GM18861 (cell line): ENCODE measurements around the gene ITIH6.
"Not testable (repeated sequence)": the region's sequence is repeated elsewhere in the genome, so short reads cannot be mapped to it uniquely, and the experiment has no call there.

Source experiments
- ATAC-seq: cut with Tn5 transposase; IDR thresholded peaks from one replicate; pipeline ENCODE4 v1.9.1; 2021; ENCODE audit not compliant: unreplicated experiment

Gene ITIH6

GRCh38 chrX:54807524-54808108 lies 9.6 kb upstream of the ITIH6 start, which contains the start of gene MAGED2:
Gene MAGED2 (plus strand): TSS chrX:54807745. CDS start chrX:54809332, 1,587 bp downstream.
- ATAC-seq: no peak

DNA sequence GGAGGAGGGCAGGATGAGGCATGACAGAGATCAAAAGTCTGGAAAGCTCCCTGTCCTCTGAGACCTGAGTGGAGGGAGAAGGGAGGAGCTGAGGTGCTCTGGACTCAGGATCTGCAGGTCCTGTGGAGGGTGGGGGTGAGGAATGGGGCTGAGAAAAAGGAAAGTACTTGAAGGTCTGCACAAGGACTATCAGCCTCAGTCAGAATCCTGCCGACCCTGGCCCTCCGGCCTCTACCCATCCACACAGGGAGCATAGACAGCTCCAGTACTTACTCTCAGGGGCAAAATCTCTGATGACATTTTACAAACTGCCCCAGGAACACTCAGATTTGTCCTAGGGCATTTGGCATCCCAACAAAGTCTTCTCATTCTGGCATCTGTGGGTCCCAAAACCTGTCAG lies 991 bp upstream of the ITIH6 start:
- ATAC-seq: no peak

- no peak for ATAC-seq
Observed at GRCh38 chrX:54794795-54795194, 3.3 kb downstream of the ITIH6 start.

DNA sequence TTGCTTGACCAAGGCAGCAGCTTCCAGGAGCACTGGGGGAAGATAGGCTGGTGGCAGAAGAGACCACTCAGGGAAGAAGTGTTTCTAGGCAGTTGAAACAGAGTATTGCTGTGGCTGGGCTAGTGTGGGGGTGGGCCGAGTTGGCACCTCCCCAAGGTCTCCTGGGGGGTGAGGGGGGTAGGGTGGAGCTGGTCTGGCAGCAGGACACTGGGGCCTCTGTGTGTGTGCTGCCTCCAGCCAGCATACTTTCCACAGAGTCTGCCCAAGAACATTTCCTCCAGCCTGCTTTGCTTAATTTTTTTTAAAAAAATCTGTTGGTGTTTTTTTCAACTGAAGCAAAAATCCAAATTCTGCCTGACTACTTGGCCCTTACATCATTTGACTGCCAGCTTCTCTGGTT lies 4.0 kb downstream of the ITIH6 start:
- no peak for ATAC-seq

DNA sequence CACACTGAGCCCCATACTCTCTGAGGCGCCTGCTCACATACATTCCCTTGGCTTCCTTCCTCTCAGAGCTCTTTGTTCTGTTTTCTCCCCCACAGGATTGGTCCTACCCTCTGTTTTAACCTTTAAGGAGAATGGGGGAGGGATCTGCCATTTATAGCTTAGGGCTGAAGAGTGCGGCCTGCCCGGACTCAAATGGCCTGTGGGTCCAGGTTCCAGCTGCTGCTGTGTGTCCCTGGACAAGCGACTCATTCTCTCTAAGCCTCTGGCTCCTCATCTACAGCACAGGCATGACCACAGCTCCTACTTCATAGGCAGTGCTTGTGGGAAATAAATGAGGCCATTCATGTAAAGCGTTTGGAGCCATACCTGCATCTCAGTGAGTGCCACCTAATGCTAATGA lies 8.7 kb downstream of the ITIH6 start:
- ATAC-seq: not testable (repeated sequence)

DNA sequence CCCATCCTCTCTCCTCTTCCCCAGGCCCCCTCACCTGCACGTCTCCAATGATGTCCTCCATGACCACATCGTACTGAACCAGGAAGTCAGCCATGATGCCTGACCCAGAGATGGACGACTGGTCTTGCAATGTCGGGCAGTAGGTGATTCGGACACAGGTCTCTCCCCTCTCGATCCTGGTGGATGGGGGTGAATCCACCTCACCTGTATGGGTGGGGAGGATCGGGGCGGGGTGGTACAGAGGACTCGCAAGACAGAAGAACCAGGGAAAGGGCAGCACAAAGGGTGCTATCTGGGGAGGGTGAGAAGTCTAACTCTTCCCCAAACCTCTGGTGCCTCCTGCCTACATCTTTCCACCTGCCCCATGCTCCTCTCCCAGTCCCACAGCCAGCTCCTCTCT lies 9.6 kb downstream of the ITIH6 start:
- no peak for ATAC-seq

- ATAC-seq: no peak
Observed at GRCh38 chrX:54786967-54787366, 11.1 kb downstream of the ITIH6 start.

DNA sequence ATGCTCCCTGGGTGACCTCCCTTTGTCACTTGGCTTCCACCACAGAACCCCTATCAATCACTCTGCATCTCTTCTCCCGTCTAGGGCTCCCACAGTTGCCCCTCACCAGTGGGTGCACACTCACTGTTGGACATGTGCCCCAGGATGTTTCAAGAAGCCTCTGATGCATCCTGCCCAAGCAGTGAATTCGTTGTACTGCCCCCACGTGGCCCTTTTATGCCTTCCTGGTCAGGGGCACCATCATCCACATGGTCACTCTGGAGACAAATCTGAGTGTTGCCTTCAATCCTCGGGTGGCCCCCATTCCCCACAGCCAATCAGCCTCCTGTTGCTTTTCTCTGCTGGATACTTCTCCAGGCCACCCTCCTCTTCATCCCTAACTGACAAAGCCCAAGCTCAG lies 12.2 kb downstream of the ITIH6 start:
- ATAC-seq: no peak

DNA sequence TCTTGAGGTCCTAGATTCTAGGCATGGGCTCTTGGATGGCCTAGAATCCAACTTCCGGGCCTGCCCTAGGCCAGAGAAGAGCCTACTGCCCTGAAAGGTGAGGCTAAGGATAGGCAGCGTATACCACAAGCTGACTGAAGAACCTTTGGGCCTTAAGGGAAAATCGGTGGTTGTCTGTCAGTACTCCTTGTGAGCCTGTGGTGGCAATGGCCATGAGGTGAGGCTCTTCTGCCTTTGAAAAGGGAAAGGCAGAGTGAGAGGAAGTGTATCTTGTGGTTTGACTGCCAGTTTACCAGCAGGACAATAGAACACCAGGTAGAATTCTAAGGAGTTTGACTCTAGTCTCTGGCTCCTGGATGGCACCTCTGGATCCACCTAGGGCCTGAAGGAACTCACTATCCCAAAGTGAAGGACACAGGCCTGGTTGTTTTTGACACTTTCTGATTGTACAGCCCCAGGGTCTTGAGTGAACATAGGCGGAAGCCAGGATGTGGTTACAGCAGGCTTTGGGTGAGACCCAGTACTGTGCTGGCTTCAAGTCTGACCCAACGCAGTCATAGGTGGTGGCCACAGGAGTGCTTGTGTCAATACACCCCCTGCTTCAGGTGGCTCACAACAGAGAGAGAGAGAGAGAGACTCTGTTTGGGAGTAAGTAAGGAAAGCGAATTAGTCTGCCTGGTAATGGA lies 20.9 kb downstream of the ITIH6 start:
- no peak for ATAC-seq

GRCh38 chrX:54776061-54776460 lies 22.0 kb downstream of the ITIH6 start:
- ATAC-seq: no peak

DNA sequence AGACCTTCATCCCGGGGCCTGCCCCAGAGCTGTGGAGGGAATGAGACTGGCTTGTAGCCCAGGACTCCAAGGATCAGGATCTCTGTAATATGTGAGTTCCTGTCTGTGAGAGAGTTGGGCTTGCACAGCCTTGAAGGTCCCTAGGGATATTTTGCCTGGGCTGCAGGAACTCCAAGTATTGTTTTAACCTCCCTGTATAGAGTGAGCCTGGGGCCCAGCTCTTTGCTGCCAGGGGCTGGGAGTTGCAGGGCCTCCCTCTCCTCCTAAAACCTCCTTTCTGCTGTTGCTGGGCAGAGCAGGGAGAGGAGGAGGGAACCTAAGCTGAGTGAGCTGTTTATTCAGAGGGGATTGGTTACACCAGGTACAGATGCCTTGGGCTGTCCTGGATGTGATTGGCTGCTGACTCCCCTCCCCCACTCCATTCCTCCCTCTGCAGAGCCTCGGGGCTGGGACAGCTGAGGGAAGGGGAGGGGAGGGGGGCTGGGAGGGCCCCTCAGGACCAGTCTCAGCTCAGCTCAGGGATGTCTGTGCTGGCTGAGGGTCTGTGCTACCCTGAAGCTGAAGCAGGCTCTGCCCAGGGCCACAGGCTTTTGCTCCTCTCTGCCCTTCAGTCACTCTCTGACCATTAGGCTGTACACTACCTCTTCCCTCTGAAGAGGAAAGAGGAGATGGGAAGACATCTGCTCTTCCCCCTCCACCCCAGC lies 23.5 kb downstream of the ITIH6 start:
- ATAC-seq: not testable (repeated sequence)

DNA sequence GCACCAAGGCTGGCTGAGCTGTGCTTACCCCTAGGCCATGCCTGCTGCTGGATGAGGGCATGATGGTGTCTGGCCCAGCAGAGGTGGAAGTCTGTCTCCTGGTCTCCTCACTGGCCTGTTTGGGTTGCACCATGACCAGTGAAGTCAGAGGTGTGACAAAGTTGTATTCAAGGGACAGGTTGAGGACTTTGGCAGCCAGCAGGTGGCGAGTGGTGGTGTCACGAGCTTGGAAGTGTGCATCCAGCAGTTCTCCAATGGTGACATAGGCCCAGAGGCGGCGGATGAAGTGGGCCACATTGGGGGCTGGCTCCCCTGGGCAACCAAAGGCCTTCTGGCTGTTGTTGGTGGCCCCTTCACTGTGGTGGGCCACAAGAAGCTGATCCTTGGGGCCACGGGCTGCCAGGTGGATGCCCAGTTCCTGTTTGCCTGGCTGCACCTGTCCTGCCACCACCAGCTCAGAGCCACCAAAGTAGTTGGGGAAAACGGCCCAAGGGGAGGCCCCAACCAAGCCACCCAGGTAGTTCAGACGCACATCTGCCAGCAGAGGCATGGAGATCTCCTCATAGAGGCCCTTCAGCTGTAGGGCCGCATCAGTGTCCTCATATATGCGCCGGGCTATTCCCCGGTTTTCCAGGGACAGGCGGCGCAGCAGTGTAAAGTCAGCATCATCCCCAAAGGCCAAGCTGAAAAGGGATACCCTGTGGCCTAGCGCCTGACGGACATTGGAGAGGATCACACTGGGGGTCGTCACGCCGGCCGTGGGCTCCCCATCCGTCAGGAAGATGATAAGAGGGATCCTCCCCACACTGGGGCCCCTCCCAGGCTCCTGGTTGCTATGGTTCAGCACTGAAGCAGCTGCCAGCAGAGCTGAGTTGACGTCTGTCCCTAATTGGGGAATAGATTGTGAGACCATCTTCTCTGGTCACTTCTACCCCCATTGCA lies 39.7 kb downstream of the ITIH6 start:
- ATAC-seq: no peak

GRCh38 chrX:54754854-54755253 lies 43.2 kb downstream of the ITIH6 start:
- no peak for ATAC-seq

DNA sequence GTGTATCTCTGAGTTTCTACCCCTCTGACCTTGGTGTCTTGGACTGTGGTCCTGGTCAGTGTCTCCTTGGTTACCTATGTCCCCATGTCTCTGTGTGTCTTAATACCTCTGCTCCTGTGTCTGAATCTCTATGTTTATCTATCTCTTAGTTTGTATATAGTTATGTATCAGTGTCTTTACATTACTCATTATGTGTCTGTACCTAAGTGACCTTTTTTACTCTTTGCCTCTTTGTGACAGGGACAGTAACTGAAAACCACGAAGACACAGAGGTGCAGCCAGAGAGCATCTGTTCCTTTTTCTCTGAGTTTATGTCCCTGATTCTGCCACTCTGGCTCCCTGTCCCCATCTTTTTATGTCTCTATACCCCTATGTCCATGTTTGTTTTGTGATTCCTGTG lies 49.4 kb downstream of the ITIH6 start:
- no peak for ATAC-seq

DNA sequence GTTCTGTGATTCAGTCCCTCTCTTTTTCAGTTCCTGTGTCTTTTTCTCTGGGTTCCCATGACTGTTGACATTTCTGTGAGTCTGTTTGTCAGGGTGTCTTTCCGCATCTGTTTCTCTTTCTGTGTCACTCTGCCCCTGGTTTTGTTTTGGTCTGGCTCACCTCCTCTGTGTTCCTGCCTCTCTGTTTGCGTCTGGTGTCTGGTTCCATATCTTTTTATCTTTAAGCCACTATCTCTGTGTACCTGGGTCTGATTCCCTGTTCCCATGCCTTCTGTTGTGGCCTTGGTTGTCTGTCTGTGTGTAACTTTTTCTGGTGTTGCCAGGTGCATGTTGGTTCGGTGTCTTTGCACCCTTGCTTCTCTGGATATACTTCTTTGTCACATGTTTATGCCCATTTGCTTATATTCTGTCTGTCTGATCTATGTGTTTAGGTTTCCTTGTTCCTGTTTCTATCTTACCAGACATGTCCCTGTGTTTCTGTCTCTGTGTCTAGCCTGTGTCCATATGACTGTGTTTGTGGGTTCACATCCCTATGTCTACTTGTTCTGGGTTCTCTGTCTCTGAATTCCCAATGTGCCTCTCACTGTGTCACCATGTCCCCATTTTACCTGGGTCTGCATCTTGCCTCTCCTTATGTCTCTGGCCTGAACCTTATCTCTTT lies 50.2 kb downstream of the ITIH6 start:
- ATAC-seq: no peak

DNA sequence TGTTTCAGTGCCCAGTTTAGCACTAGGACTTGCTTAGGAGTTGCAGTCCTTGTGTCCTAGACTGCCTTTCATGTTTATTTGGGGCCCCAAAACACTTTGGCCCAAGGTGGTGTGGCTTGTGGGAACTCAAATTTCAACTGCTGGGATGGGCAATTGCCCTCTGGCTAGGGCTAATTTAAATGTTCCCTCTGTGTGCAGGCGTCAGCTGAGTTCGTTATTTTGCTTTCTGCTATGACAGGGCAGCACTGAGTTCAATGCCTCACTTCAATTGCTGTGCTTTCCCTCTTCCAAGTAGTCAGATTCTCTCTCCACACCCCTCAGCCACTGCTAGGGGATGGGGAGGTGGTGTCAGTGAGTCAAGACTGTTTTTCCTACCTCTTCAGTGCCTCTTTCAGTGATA lies 51.1 kb downstream of the ITIH6 start:
- no peak for ATAC-seq

DNA sequence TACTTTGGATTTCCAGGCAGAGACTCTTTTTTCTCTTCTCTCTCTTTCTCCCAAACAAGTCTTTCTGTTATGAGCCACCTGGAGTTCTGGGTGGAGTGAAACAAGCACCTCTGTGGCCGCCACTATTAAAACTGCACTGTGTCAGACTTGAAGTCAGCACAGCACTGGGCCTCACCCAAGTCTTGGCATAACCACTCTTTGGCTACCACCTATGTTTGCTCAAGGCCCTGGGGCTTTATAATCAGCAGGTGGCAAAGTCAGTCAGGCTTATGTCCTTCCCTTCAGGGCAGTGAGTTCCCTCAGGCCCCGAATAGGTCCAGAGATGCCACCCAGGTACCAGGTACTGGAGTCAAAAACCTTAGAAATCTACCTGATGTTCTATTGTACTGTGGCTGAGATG lies 52.4 kb downstream of the ITIH6 start:
- ATAC-seq: no peak

GRCh38 chrX:54738567-54738966 lies 59.5 kb downstream of the ITIH6 start:
- ATAC-seq: not testable (repeated sequence)

- ATAC-seq: not testable (repeated sequence)
Observed at GRCh38 chrX:54736298-54736942, 61.6 kb downstream of the ITIH6 start.

DNA sequence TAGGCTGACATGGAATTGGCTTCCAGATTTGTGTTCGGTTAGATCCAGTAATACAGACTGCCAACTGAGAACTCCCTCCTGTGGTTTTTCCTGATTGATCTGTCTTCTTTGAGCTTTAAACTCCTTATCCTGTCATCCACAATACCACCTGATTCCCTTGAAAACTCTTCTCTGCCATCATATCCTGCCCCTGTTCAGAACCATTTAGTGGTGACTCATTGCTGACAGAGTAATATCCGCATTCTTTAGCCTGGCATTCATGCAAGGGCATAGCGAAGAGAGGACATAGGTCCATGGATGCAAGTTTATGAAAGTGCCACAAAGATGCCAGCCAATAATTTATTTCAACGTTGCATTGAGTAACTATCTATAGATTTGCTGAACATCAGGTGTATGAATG lies 76.6 kb downstream of the ITIH6 start:
- no peak for ATAC-seq
